Measurements from ENCODE around the gene MYO7B.
A peak's percentile ranks its signal among the peaks of the same experiment; 100 is the strongest.

Gene MYO7B

GRCh38 chr2:127625572-127625951, 90.1 kb downstream of the MYO7B start:
- Mint-ChIP-seq H3K27ac (no peak overlapping the region), H3K4me1 (ENCODE audit: low read depth) (peaks cover 19% of the 10 kb centered on the region), H3K4me3 (no peak overlapping the region), H3K36me3 (ENCODE audit: low read depth) (no peaks in the 10 kb centered on the region), H3K27me3 (peaks cover 4% of the 10 kb centered on the region), H3K9me3 (no peaks in the 10 kb centered on the region)
- intact Hi-C loops (cut with micrococcal nuclease) = no loop called here

- Mint-ChIP-seq H3K27ac (no peak overlapping the region), H3K9me3 (no peaks in the 10 kb centered on the region), H3K36me3 (ENCODE audit: low read depth) (no peaks in the 10 kb centered on the region), H3K4me1 (ENCODE audit: low read depth) (peaks cover 26% of the 10 kb centered on the region), H3K27me3 (peaks cover 4% of the 10 kb centered on the region), H3K4me3 (no peak overlapping the region)
- intact Hi-C loops (cut with micrococcal nuclease) = no loop called here
Observed at GRCh38 chr2:127626175-127626574, 90.7 kb downstream of the MYO7B start.

GRCh38 chr2:127626917-127627739, 91.6 kb downstream of the MYO7B start:
- Mint-ChIP-seq H3K36me3 (ENCODE audit: low read depth) (no peaks in the 10 kb centered on the region), H3K27ac (no peak overlapping the region), H3K4me1 (ENCODE audit: low read depth) (peaks cover 33% of the 10 kb centered on the region), H3K9me3 (no peaks in the 10 kb centered on the region), H3K4me3 (no peak overlapping the region), H3K27me3 (peaks cover 4% of the 10 kb centered on the region)
- intact Hi-C loops (cut with micrococcal nuclease) = no loop called here

GRCh38 chr2:127627740-127628571, 92.5 kb downstream of the MYO7B start:
- H3K27me3 Mint-ChIP-seq = peaks cover 4% of the 10 kb centered on the region
- no peak overlapping the region for H3K27ac Mint-ChIP-seq
- H3K4me1 Mint-ChIP-seq (ENCODE audit: low read depth) = peaks cover 41% of the 10 kb centered on the region
- no peak overlapping the region for H3K4me3 Mint-ChIP-seq
- intact Hi-C loops (cut with micrococcal nuclease) = no loop called here
- H3K36me3 Mint-ChIP-seq (ENCODE audit: low read depth) = no peaks in the 10 kb centered on the region
- no peaks in the 10 kb centered on the region for H3K9me3 Mint-ChIP-seq

- H3K27ac Mint-ChIP-seq = peak overlapping the region; percentile 89
- H3K36me3 Mint-ChIP-seq (ENCODE audit: low read depth) = no peaks in the 10 kb centered on the region
- peaks cover 4% of the 10 kb centered on the region for H3K27me3 Mint-ChIP-seq
- no peaks in the 10 kb centered on the region for H3K9me3 Mint-ChIP-seq
- peaks cover 51% of the 10 kb centered on the region for H3K4me1 Mint-ChIP-seq (ENCODE audit: low read depth)
- intact Hi-C loops (cut with micrococcal nuclease) = no loop called here
- no peak overlapping the region for H3K4me3 Mint-ChIP-seq
Observed at GRCh38 chr2:127628767-127629614, 93.5 kb downstream of the MYO7B start.

- Mint-ChIP-seq H3K4me1 (ENCODE audit: low read depth) (peaks cover 58% of the 10 kb centered on the region), H3K4me3 (no peak overlapping the region), H3K9me3 (no peaks in the 10 kb centered on the region), H3K27ac (peak overlapping the region; percentile 89), H3K36me3 (ENCODE audit: low read depth) (no peaks in the 10 kb centered on the region), H3K27me3 (peaks cover 4% of the 10 kb centered on the region)
- intact Hi-C loops (cut with micrococcal nuclease) = loop anchor here (10.0 kb wide), 1 partner anchor 105 kb away; the partner anchor contains the start of gene IWS1
Observed at GRCh38 chr2:127629637-127630036, 94.2 kb downstream of the MYO7B start.

GRCh38 chr2:127630096-127630863, 94.8 kb downstream of the MYO7B start:
- intact Hi-C loops (cut with micrococcal nuclease) = loop anchor here (10.0 kb wide), 1 partner anchor 105 kb away; the partner anchor contains the start of gene IWS1
- peaks cover 4% of the 10 kb centered on the region for H3K27me3 Mint-ChIP-seq
- peak overlapping the region; percentile 39 for H3K4me3 Mint-ChIP-seq
- H3K27ac Mint-ChIP-seq = peak overlapping the region; percentile 89
- no peaks in the 10 kb centered on the region for H3K36me3 Mint-ChIP-seq (ENCODE audit: low read depth)
- no peaks in the 10 kb centered on the region for H3K9me3 Mint-ChIP-seq
- H3K4me1 Mint-ChIP-seq (ENCODE audit: low read depth) = peaks cover 64% of the 10 kb centered on the region

GRCh38 chr2:127630864-127631540, 95.5 kb downstream of the MYO7B start:
- H3K27me3 Mint-ChIP-seq = peaks cover under 1% of the 10 kb centered on the region
- peak overlapping the region; percentile 89 for H3K27ac Mint-ChIP-seq
- H3K4me3 Mint-ChIP-seq = no peak overlapping the region
- intact Hi-C loops (cut with micrococcal nuclease) = loop anchor here (10.0 kb wide), 1 partner anchor 106 kb away; the partner anchor contains the start of gene IWS1
- H3K4me1 Mint-ChIP-seq (ENCODE audit: low read depth) = peaks cover 71% of the 10 kb centered on the region
- H3K36me3 Mint-ChIP-seq (ENCODE audit: low read depth) = no peaks in the 10 kb centered on the region
- H3K9me3 Mint-ChIP-seq = no peaks in the 10 kb centered on the region

- no peaks in the 10 kb centered on the region for H3K27me3 Mint-ChIP-seq
- no peak overlapping the region for H3K4me3 Mint-ChIP-seq
- H3K4me1 Mint-ChIP-seq (ENCODE audit: low read depth) = peaks cover 77% of the 10 kb centered on the region
- no peaks in the 10 kb centered on the region for H3K9me3 Mint-ChIP-seq
- peak overlapping the region; percentile 89 for H3K27ac Mint-ChIP-seq
- intact Hi-C loops (cut with micrococcal nuclease) = loop anchor here (10.0 kb wide), 1 partner anchor 107 kb away; the partner anchor contains the start of gene IWS1
- H3K36me3 Mint-ChIP-seq (ENCODE audit: low read depth) = no peaks in the 10 kb centered on the region
Observed at GRCh38 chr2:127631541-127631996, 96.1 kb downstream of the MYO7B start.

- intact Hi-C loops (cut with micrococcal nuclease) = loop anchor here (10.0 kb wide), 1 partner anchor 107 kb away; the partner anchor contains the start of gene IWS1
- Mint-ChIP-seq H3K4me1 (ENCODE audit: low read depth) (peaks cover 82% of the 10 kb centered on the region), H3K27ac (peak overlapping the region; percentile 89)
Observed at GRCh38 chr2:127631997-127632581, 96.6 kb downstream of the MYO7B start.

GRCh38 chr2:127632592-127633489, 97.4 kb downstream of the MYO7B start:
- H3K27ac Mint-ChIP-seq = peak overlapping the region; percentile 89
- peaks cover 89% of the 10 kb centered on the region for H3K4me1 Mint-ChIP-seq (ENCODE audit: low read depth)
- no peak overlapping the region for H3K4me3 Mint-ChIP-seq
- H3K36me3 Mint-ChIP-seq (ENCODE audit: low read depth) = no peaks in the 10 kb centered on the region
- no peaks in the 10 kb centered on the region for H3K27me3 Mint-ChIP-seq
- intact Hi-C loops (cut with micrococcal nuclease) = loop anchor here (10.0 kb wide), 1 partner anchor 108 kb away; the partner anchor contains the start of gene IWS1
- H3K9me3 Mint-ChIP-seq = no peaks in the 10 kb centered on the region

More at GRCh38 chr2:127631997-127632581, 96.6 kb downstream of the MYO7B start:
- H3K4me3 Mint-ChIP-seq = no peak overlapping the region
- no peaks in the 10 kb centered on the region for H3K36me3 Mint-ChIP-seq (ENCODE audit: low read depth)
- no peaks in the 10 kb centered on the region for H3K9me3 Mint-ChIP-seq
- H3K27me3 Mint-ChIP-seq = no peaks in the 10 kb centered on the region
